ENCODE measurements around the gene TTC12.

GRCh38 chr11:113351480-113351879 lies 37.1 kb downstream of the TTC12 start:
- TF ChIP-seq CTCF (IDR thresholded peaks at IDR 0.05) = no peak
- no peak for TF ChIP-seq POLR2A (IDR thresholded peaks at IDR 0.05)

All from body of pancreas (tissue), 4 donors.